22Rv1 (cell line): Measurements from ENCODE around the gene RORC.

Experiments
- H3K27ac ChIP-seq: fragments of 450-650 bp; 2 replicates; pipeline ENCODE4 v1.5.1; 2017
- CTCF ChIP-seq: fragments of 450-650 bp; IDR thresholded peaks from 2 replicates; pipeline ENCODE4 v1.5.1; 2017; ENCODE audit warnings: mild to moderate bottlenecking
- ZFX ChIP-seq: fragments of 450-650 bp; IDR thresholded peaks from 2 replicates; pipeline ENCODE4 v1.6.1; 2017; ENCODE audit warnings: antibody characterized with exemption, borderline replicate concordance

The RORC gene

GRCh38 chr1:151773702-151774101 is 57.9 kb downstream of the RORC start:
- TF ChIP-seq ZFX (no peak), CTCF (no peak)
- H3K27ac ChIP-seq = no peak overlapping the region

- H3K27ac ChIP-seq = peak overlapping the region; percentile 82; the same call in 1 of the 2 replicates
Measured at GRCh38 chr1:151769270-151769669, 62.3 kb downstream of the RORC start.

- peak overlapping the region; percentile 82 for H3K27ac ChIP-seq
Measured at GRCh38 chr1:151768351-151769066, 63.1 kb downstream of the RORC start.

- TF ChIP-seq CTCF (no peak), ZFX (no peak)
- H3K27ac ChIP-seq = peak overlapping the region; percentile 85
Measured at GRCh38 chr1:151763990-151764389, 67.6 kb downstream of the RORC start.

- 0 out of 2 replicates have a peak, but pooled peaks have one; percentile 7 for TF ChIP-seq CTCF
- TF ChIP-seq ZFX = no peak
- H3K27ac ChIP-seq = peak within 1 kb of the TSS; percentile 85
Measured at GRCh38 chr1:151762941-151763921, 68.4 kb downstream of the RORC start, which contains the start of gene MRPL9. Gene MRPL9 (minus strand): TSS chr1:151763496. CDS start chr1:151763479, 17 bp downstream.

DNA sequence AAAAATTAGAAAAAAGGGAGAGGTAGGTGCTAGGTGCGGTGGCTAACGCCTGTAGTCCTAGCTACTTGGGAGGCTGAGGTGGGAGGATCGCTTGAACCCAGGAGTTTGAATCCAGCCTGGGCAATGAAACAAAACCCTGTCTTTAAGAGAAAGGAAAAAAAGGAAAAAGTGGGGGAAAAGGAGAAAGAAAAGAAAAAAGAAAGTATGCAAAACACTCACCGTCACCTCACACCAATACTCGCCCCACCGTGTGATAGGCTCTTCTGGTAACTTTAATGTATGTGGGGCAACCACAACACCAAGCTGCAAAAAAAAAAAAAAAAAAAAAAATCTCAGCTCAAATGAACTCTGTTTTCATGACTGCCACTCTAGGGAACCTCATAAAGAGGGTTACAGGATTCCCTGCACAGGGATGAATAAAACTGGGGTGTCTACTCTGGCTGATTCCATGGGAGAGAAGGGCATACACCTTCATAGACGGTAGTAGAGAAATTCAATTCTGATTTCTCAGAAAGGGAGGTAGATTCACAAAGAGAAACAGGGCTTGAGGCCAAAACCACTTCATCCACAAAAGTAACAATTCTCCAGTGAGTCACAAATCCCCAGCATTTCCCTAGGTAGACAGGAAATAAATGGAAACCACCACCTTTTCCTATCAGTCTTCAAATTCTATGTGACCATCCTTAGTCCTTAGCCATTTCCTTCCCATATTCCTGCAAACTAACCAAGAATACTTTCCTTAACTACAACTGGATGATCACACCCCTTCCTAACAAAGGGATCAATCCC is 70.8 kb downstream of the RORC start:
- H3K27ac ChIP-seq = no peak overlapping the region
- TF ChIP-seq ZFX (no peak), CTCF (no peak)

- no peak for TF ChIP-seq CTCF
- TF ChIP-seq ZFX = no peak
- no peak overlapping the region for H3K27ac ChIP-seq
Measured at GRCh38 chr1:151759241-151759640, 72.4 kb downstream of the RORC start.

DNA sequence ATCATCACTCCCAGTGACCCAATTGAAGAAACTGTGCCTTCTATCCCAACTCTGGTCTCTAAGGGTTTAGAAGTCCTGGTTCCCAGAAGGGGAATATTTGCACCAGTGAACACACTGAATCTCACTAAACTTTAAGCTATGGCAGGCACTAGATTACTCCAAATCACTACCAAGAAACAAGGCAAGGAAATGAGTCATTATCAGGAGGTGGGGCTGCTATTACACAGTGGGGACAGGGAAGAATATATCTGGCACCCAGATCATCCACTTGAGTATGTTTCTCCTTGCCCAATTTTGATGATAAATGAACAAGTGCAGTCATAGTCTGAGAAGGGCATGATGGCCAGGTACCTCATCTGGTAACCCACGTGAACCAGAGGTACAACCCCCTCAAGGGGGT is 75.3 kb downstream of the RORC start:
- no peak for TF ChIP-seq ZFX
- TF ChIP-seq CTCF = no peak

More for the DNA sequence above, 75.3 kb downstream of the RORC start:
- no peak overlapping the region for H3K27ac ChIP-seq
